CD1c-positive myeloid dendritic cell (primary cell): Measurements from ENCODE around the gene CADM1.

Experiments
- DNase-seq: peaks from one replicate; pipeline ENCODE4 v3.0.0-alpha.2; 2016; ENCODE audit errors: extremely low spot score

CADM1 gene

GRCh38 chr11:115279813-115280761 is 224.1 kb downstream of the CADM1 start:
- no peak for DNase-seq

GRCh38 chr11:115276799-115277198 is 227.4 kb downstream of the CADM1 start:
- no peak for DNase-seq

GRCh38 chr11:115276191-115276590 is 228.0 kb downstream of the CADM1 start:
- no peak for DNase-seq

DNA sequence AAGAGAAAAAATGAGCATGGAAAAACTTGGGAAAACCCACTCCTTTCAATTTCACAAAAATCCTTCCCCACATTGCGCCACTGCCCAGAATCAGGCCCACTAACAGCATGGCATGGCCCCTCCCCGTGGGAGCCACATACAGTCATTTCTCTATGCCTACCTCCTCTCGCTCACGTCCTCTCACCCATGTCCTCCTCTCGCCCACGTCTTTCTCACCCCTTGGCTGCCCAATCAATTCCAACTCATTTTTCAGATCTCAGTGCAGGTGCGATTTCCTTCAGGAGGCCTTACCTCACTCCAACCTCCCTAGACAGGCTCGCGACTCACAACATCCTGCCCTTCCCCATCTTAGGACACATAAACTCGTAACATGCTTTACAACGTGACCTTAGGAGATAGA is 229.2 kb downstream of the CADM1 start:
- no peak for DNase-seq

DNA sequence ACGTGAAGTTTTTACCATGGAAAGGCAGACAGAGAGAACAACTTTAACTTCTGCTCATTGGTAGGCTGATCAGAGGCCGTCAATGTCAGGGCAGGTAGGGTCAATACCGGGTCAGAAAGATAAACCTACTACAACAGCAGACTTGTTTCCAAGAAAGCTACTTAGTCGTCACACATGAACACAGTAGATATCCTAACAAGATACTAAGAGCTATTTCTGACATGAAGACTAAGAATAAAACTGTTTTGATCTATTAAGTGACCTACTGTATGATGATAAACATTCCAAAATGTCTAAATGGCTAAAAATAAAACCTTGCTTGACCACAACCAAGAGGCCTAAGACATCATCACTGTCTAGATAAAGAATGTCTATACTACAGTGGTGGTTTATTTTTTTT is 231.3 kb downstream of the CADM1 start:
- no peak for DNase-seq

GRCh38 chr11:115271643-115272042 is 232.6 kb downstream of the CADM1 start:
- no peak for DNase-seq

DNA sequence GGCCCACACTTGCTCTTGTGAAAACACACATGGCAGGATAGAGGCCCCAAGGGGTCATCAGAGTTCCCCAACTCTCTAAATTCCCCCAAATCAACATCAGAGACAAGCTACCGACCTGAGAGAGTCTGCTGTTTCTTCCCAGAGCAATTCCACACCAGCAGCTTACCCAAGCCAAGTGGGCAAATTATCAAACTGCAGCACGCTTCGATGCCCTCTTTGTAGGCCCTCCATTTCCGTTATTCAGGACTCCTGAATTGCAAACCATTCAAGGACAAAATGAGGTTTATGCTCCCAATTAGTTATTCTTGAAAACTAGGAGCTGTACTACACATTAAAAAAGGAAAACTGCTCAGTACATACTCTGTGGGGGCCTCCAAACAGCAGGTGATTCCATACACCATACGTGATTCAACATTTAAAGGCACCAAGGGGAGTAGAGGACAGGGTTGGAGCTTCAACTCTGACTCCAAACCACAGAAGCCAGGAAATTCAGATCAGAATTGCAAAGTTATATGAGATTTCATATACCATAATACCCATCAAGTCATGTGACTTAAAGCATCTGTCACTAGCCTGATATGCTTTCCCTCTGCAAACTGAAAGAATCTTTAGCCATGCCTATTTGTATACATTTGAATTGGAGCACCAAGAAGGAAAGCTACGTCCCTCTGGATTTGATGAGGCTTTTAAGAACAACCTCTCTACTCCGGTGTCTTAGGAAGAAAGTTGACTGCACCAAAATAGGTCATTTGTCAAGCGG is 234.8 kb downstream of the CADM1 start:
- DNase-seq, result no peak

DNA sequence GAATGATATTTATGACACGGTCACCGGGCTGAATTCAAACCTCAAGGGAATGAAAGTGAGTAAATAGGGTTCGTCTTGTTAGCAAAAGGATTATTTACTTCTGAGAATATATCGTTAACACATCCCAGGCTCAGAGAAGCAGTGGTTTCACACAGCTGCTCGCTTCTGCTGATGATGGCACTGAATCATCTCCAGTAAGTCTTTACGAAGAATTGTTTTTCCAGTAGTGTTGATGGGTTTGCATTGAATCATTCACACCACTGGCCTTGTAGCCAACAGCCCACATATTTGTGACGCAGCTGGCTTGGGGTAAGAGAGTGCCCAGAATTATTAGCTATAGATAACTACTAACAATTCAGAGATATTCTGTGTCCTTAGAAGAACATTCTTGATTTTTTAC is 236.3 kb downstream of the CADM1 start:
- no peak for DNase-seq

- no peak for DNase-seq
Measured at GRCh38 chr11:115267238-115267781, 236.9 kb downstream of the CADM1 start.

DNA sequence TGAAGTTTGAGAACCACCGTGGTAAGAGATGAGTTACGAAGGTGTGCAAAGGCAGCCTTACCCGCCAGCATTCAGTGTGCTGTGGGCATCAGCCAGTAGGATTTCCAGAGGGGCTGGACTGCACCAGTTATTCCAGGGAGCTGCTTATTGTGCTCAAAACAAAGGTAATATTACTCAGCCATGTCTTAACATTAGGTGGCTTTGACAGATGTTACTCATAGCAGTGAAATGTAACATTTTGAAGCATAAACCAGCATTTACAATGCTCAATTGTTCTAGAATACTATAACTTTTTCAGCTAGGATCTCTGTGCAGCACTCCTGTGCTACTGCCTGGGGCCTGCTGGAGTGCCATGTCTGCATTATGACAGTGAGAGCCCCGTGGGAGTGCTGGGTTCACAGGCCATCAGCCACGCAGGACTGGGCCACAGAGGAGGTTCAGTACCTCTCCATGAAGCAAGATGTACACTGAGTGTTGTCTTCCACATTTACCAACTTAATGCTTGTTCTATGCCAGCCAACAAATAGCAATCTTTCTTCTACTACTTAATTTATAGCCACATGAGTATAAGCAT is 238.1 kb downstream of the CADM1 start:
- DNase-seq, result no peak

GRCh38 chr11:115263799-115264656 is 240.2 kb downstream of the CADM1 start:
- DNase-seq, result no peak

DNA sequence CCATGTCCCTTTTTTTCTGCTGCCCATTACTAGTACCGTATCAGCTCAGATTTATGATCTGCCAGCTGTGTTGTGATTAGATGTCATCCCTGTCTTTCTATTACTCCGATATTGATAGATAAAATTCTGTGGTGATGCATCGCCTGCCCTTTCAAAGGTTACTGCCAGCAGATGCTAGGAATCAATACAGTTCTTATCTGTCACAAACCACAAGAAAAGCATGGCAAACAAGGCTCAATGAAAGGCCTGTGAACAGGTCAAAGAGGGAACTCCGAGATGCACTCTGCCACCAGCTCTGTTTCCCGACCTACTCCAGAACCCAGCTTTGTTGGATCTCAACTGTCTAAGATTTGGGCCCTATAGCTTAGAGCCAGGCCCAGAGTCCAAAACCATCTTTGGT is 246.0 kb downstream of the CADM1 start:
- DNase-seq, result no peak

- no peak for DNase-seq
Measured at GRCh38 chr11:115257678-115258077, 246.5 kb downstream of the CADM1 start.

- DNase-seq, result no peak
Measured at GRCh38 chr11:115257270-115257669, 246.9 kb downstream of the CADM1 start.

DNA sequence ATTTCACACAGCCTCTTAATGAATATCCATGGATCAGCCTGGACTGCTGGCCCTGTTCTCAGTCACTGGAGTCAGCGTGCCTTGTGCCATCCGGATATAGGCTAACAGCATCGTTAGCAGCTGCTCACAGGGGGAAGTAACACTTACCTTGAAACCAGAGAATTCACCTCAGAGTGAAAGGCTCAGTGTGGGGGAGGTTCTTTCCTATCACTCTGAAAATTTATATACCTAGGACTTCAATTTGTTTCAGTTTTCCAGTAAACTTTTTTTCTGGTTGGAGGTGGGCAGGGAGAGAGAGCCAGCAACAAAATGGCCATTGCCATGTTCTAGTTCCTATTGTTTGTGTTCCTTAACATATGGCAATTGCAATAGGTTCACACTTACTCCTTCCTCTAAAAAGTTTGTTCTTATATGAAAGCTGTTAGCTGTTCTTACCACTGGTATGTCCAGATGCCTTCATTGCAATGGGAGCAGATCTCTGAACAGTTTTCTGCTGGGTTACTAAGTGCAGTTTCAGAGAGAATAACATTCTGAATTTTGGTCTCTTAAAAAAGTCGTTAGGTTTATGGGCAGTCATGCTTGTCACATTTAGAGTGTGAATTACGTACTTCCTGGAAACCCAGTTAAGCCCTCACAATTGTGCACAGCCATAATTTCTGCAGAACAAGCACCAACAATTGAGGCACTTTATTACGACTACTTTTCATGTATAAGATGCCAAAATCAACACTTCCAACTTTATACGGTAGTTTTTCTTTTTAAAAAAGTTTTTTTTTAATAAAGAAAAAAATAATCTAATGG is 247.6 kb downstream of the CADM1 start:
- DNase-seq, result no peak

DNA sequence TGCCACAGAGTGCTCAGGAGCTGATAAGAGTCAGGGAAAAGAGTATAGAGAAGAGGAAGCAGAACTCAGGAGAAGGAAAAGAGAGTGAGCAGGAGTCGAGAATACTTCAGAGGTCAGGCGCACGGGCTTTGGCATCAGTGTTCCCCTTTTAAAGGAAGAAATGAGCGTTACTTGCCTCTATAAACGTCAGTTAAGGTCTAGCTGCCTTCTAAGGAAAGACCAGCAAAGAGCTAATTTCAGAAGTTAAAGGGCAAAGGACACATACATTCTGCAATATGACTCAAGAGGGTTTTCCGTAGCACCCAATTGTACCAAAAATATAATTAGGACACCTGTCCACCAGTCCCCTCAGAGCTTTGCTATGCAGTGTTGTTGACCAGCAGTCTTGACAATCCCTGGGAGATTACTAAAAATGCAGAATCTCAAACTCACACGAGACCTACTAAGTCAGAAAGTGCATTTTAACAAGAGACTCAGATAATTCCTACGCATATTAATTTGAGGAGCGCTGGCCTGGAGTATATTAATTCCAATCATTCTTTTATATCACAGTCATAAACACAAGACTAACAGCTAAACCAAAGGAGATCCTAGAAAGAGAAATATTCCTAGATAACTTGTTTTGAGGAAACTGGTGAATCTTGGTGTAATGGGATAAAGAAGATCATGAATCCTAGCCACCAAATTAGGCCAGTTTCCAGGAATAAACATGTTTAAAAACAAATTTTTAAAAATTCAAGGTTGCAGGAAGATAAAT is 249.0 kb downstream of the CADM1 start:
- DNase-seq, result no peak

- no peak for DNase-seq
Measured at GRCh38 chr11:115251126-115251525, 253.1 kb downstream of the CADM1 start.

DNA sequence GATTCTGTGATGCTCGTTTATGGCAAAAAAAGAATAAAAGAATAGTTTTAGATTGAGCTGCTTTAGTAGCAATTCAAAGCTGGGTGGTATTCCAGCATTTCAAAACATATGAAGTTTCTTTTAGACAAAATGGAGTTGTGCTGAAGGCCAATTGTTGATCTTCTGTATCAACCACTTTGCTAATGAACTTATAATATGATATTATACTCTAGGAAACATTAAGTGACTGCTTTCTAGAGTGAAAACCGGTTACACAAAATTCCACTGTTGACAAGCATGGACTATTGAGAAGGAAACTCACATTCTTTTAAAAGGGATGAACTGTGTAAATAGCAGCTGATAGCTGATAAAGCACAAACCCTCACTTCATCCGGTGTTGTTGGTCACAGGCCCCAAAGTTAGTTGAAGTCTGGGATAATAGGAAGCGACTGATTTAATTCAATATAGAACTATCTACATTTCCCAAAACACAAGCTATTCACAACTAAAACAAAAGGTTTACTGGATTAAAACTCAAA is 255.1 kb downstream of the CADM1 start:
- no peak for DNase-seq

- no peak for DNase-seq
Measured at GRCh38 chr11:115247953-115248352, 256.3 kb downstream of the CADM1 start.

DNA sequence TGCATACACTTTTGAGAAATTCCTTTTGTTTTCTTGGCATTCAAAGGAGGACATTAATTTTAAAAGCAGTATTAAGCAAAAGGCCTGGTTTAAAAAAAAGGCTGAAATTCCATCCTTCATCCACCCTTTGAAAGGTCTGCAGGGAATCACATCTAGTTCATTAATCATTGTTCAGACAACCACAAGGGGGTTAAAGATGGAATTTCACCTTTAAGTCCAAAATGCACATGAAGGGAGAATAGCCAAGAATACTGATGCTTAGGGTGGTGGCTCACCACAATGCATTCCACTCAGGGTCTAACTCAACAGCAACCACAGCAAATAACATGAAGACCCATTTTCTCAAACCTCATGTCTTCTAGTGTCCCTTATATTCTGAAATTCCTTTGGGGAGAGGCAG is 256.9 kb downstream of the CADM1 start:
- DNase-seq, result no peak
